Mucosa of descending colon (tissue), 3 donors: Measurements from ENCODE around the gene PIP5K1C. TPM values are rescaled to one million over a fixed set of nuclear protein-coding genes. Genes with fewer than 3 reads are reported as not detected.

Experiments used
- ATAC-seq: fragments of 200-7000 bp; cut with Tn5 transposase; one replicate; pipeline ENCODE4 v1.9.1; 2020; ENCODE audit warnings: mild to moderate bottlenecking, moderate library complexity
- DNase-seq, 3 donors: peaks; one replicate each; pipeline ENCODE4 v3.0.0-alpha.2; 2020
- H3K36me3 ChIP-seq: fragments of 200-600 bp; one replicate; pipeline ENCODE4 v1.8.0; 2021; ENCODE audit warnings: low read depth, mild to moderate bottlenecking
- H3K4me1 ChIP-seq: fragments of 200-600 bp; one replicate; pipeline ENCODE4 v1.8.0; 2021; ENCODE audit warnings: low read depth, mild to moderate bottlenecking
- H3K4me3 ChIP-seq: fragments of 200-600 bp; one replicate; pipeline ENCODE4 v1.8.0; 2021; ENCODE audit warnings: mild to moderate bottlenecking
- H3K9me3 ChIP-seq: fragments of 200-600 bp; one replicate; pipeline ENCODE4 v1.8.0; 2021; ENCODE audit warnings: mild to moderate bottlenecking
- CTCF ChIP-seq: fragments of 200-600 bp; IDR thresholded peaks from one replicate; pipeline ENCODE4 v1.8.0; 2022; ENCODE audit warnings: antibody characterized with exemption, mild to moderate bottlenecking
- intact Hi-C, 2 donors: fragments of 100-400 bp; cut with DNase I in 1 of 2; cut with micrococcal nuclease in 1 of 2; formaldehyde crosslinking; loops; one replicate each; pipeline versions ENCODE4 v1.11.0 to v1.11.1; 2022; cut with DNase I, micrococcal nuclease
- total RNA-seq, 3 donors: library from RNA; stranded (reverse); fragmentation: NEBNext Ultra II Directional in 2 of 3; extraction: Animal tissue kit (Norgen Biotek cat#: 25700) in 2 of 3; gene quantifications; one replicate each; pipeline versions ENCODE4 v1.2.1 to v1.2.4, GENCODE V29; 2021 to 2023
- donor health status: DM: no; HTN: no; CAD: no; lungs with moderate emphysema.
- donor health status: DM: no; HTN: no; CAD: no.
- donor health status: DM: no; HTN: yes; CAD: no.

Gene PIP5K1C
- total RNA-seq, 3 donors from 2014 or later = 23.1 to 95.2 (median 23.2) TPM

GRCh38 chr19:3743486-3743885 lies 43.2 kb upstream of the PIP5K1C start:
- Histone ChIP-seq H3K9me3 (no peaks in the 10 kb centered on the region), H3K4me1 (no peaks in the 10 kb centered on the region), H3K36me3 (peaks cover 2% of the 10 kb centered on the region), H3K4me3 (no peak overlapping the region)
- intact Hi-C loops = no loop called here
- peak; percentile 29 for ATAC-seq
- no peak for DNase-seq
- no peak for TF ChIP-seq CTCF

DNA sequence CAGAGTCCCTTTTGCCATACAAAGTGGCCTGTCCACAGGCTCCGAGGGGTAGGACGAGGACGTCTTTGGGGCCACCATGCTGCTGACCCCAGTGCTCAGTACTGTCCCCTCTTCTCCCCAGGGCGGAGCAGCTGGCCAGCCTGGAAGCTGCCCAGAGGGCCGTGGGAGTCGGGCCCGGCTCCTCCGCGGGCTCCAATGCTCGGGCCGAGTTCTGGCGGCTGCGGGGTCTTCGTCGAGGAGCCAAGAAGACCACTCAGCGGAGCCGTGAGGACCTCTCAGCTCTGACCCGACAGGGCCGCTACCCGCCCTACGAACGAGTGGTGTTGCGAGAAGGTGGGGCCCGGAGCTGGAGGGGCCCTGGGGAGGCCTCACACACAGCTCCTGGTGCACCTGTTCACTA lies 40.2 kb upstream of the PIP5K1C start:
- H3K36me3 ChIP-seq = peaks cover 3% of the 10 kb centered on the region
- no peak for TF ChIP-seq CTCF
- ATAC-seq (no peak), DNase-seq (peak in 1 of 3 donors; percentile 43)
- H3K4me1 ChIP-seq = no peaks in the 10 kb centered on the region
- no peaks in the 10 kb centered on the region for H3K9me3 ChIP-seq
- intact Hi-C loops = no loop called here
- H3K4me3 ChIP-seq = no peak overlapping the region

- H3K4me3 ChIP-seq = no peak overlapping the region
- peaks cover 9% of the 10 kb centered on the region for H3K36me3 ChIP-seq
- ATAC-seq = no peak
- intact Hi-C loops = no loop called here
- no peaks in the 10 kb centered on the region for H3K9me3 ChIP-seq
- H3K4me1 ChIP-seq = no peaks in the 10 kb centered on the region
- no peak for DNase-seq
- no peak for TF ChIP-seq CTCF
These were observed 38.4 kb upstream of the PIP5K1C start for GRCh38 chr19:3738477-3739220.

- DNase-seq = no peak
- no peaks in the 10 kb centered on the region for H3K4me1 ChIP-seq
- H3K36me3 ChIP-seq = peaks cover 12% of the 10 kb centered on the region
- intact Hi-C loops = no loop called here
- TF ChIP-seq CTCF = no peak
- H3K4me3 ChIP-seq = no peak overlapping the region
- no peaks in the 10 kb centered on the region for H3K9me3 ChIP-seq
- ATAC-seq = no peak
These were observed 37.4 kb upstream of the PIP5K1C start for GRCh38 chr19:3737487-3738205.

- DNase-seq (no peak), ATAC-seq (no peak)
- H3K4me3 ChIP-seq = no peak overlapping the region
- intact Hi-C loops = no loop called here
- no peaks in the 10 kb centered on the region for H3K4me1 ChIP-seq
- peaks cover 12% of the 10 kb centered on the region for H3K36me3 ChIP-seq
- H3K9me3 ChIP-seq = no peaks in the 10 kb centered on the region
- no peak for TF ChIP-seq CTCF
These were observed 35.9 kb upstream of the PIP5K1C start for GRCh38 chr19:3736106-3736724.
